Stimulated activated CD4-positive, alpha-beta T cell treated with anti-CD3 and anti-CD28 coated beads, Interleukin-1b, Interleukin-23, amount 100 ng/mL, for 48 hours (primary cell): Measurements from ENCODE around the gene LTB4R2.

Experiments
- DNase-seq: peaks from one replicate; pipeline ENCODE4 v3.0.0-alpha.2; 2020

LTB4R2 gene

GRCh38 chr14:24299255-24300191 lies 10.4 kb upstream of the LTB4R2 start, which contains the start of the genes DHRS1 and NOP9:
DHRS1 (minus strand) TSS chr14:24299780; CDS start chr14:24299106, 674 bp downstream.
NOP9 (plus strand) TSS chr14:24299850; CDS start chr14:24299955, 105 bp downstream.
- peak; percentile 90 for DNase-seq

DNA sequence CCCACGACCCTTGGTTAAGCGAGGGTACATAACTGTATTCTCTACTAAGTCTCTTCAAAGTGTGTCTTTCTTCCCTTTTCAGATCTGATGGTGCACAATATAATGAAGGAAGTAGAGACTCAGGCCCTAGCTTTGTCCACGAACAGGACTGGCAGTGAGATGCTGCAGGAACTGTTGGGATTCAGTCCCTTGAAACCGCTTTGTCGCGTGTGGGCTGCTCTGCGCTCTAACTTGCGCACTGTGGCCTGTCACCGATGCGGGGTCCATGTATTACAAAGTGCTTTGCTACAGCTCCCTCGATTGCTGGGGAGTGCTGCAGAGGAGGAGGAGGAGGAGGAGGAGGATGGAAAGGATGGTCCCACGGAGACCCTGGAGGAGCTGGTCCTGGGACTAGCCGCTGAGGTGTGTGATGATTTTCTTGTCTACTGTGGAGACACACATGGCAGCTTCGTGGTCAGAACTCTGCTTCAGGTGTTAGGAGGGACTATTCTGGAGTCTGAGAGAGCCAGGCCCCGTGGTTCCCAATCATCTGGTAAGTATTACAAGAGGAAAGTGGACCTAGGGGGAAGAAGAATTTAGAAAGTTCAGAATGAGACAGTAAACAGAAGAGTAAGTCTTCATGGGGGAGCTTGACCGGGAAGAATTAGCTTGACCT lies 9.5 kb upstream of the LTB4R2 start:
- no peak for DNase-seq

- no peak for DNase-seq
Measured at GRCh38 chr14:24304019-24304387, 5.9 kb upstream of the LTB4R2 start.

- DNase-seq = no peak
Measured at GRCh38 chr14:24307156-24307574, 2.8 kb upstream of the LTB4R2 start.

GRCh38 chr14:24307575-24308341 lies 2.2 kb upstream of the LTB4R2 start, which contains the start of gene CIDEB:
CIDEB (minus strand) TSS chr14:24307977; CDS start chr14:24307858, 119 bp downstream.
- peak; percentile 57 for DNase-seq

DNA sequence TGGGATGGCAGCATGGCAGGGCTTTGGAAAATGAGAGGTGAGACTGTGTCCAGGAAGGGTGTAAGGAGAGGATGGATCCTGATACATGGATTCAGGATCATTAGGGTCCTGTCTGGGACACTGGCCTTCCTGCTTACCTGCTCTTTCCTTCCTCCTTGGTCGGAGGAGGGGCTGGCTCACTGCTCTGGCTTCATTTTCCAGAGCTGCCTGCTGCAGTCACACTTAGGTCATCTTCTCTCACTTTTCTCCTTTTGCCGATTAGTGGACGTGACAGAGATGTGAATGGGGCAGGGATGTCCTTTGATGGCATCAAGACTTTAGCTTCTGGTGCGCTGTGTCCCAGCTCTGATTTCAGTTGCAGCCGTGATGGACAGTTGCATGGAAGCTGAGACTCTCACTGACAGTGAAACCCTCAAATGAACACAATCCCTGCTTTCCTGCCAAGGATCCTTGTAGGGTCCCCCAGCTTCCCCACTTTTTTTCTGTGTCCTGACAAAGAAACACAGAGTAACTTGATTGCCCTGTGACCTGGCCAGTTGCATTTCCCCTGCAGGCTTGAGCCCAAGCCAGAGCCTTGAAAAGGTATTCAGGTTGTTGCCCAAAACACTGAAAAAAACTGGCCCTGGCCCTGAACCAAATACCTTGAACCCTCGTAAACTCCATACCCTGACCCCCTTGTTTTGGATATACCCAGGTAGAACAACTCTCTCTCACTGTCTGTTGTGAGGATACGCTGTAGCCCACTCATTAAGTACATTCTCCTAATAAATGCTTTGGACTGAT lies 1.4 kb upstream of the LTB4R2 start:
- DNase-seq = no peak

DNA sequence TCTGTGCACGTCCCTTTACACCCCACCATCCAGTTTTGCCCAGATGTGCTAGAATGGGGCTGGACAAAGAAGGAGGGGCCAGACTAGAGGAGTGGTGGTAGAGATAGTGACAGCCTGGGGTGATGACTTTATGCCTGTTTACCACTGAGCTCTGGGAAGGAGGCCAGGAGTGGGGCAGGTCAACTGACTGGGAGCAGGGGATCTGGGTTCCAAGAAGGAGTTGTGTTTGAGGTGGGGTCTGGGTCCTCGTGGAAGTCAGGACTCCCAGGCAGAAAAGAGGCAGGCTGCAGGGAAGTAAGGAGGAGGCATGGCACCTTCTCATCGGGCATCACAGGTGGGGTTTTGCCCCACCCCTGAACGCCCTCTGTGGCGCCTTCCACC lies 315 bp downstream of the LTB4R2 start:
- DNase-seq = no peak

DNA sequence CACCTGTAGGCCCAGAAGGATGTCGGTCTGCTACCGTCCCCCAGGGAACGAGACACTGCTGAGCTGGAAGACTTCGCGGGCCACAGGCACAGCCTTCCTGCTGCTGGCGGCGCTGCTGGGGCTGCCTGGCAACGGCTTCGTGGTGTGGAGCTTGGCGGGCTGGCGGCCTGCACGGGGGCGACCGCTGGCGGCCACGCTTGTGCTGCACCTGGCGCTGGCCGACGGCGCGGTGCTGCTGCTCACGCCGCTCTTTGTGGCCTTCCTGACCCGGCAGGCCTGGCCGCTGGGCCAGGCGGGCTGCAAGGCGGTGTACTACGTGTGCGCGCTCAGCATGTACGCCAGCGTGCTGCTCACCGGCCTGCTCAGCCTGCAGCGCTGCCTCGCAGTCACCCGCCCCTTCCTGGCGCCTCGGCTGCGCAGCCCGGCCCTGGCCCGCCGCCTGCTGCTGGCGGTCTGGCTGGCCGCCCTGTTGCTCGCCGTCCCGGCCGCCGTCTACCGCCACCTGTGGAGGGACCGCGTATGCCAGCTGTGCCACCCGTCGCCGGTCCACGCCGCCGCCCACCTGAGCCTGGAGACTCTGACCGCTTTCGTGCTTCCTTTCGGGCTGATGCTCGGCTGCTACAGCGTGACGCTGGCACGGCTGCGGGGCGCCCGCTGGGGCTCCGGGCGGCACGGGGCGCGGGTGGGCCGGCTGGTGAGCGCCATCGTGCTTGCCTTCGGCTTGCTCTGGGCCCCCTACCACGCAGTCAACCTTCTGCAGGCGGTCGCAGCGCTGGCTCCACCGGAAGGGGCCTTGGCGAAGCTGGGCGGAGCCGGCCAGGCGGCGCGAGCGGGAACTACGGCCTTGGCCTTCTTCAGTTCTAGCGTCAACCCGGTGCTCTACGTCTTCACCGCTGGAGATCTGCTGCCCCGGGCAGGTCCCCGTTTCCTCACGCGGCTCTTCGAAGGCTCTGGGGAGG lies 985 bp downstream of the LTB4R2 start, which contains the start of gene LTB4R:
TSS of gene LTB4R (plus strand) at position 857 of the 959 bp plus-strand sequence. CDS start 4,150 bp downstream, outside the sequence.
- peak; percentile 59 for DNase-seq

- DNase-seq = no peak
Measured at GRCh38 chr14:24311837-24312615, 2.1 kb downstream of the LTB4R2 start.

- DNase-seq = no peak
Measured at GRCh38 chr14:24312736-24313507, 3.0 kb downstream of the LTB4R2 start.

- no peak for DNase-seq
Measured at GRCh38 chr14:24313913-24314312, 4.0 kb downstream of the LTB4R2 start.

- no peak for DNase-seq
Measured at GRCh38 chr14:24314377-24315193, 4.6 kb downstream of the LTB4R2 start.

DNA sequence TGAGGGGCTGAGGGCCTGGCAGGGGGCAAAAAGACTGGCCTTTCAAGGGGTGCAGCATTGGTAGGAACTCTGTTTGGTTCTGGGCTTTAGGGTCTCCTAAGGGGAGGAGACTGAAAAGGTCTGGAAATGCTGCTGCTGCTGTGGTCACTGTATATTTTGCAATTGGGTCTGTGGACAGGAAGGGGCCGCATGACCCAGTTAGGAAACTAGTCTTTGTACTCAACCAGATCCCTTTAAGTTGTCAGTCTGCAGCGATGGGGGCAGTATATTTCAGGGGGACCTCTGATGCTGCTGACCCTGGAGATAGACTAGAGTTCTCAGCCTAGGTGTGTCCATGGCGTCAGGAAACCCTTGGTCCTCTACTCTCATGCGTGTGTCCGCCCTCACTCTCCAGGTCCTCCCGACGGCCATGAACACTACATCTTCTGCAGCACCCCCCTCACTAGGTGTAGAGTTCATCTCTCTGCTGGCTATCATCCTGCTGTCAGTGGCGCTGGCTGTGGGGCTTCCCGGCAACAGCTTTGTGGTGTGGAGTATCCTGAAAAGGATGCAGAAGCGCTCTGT lies 5.4 kb downstream of the LTB4R2 start:
- DNase-seq = no peak

DNA sequence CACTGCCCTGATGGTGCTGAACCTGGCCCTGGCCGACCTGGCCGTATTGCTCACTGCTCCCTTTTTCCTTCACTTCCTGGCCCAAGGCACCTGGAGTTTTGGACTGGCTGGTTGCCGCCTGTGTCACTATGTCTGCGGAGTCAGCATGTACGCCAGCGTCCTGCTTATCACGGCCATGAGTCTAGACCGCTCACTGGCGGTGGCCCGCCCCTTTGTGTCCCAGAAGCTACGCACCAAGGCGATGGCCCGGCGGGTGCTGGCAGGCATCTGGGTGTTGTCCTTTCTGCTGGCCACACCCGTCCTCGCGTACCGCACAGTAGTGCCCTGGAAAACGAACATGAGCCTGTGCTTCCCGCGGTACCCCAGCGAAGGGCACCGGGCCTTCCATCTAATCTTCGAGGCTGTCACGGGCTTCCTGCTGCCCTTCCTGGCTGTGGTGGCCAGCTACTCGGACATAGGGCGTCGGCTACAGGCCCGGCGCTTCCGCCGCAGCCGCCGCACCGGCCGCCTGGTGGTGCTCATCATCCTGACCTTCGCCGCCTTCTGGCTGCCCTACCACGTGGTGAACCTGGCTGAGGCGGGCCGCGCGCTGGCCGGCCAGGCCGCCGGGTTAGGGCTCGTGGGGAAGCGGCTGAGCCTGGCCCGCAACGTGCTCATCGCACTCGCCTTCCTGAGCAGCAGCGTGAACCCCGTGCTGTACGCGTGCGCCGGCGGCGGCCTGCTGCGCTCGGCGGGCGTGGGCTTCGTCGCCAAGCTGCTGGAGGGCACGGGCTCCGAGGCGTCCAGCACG lies 6.1 kb downstream of the LTB4R2 start:
- DNase-seq = no peak

DNA sequence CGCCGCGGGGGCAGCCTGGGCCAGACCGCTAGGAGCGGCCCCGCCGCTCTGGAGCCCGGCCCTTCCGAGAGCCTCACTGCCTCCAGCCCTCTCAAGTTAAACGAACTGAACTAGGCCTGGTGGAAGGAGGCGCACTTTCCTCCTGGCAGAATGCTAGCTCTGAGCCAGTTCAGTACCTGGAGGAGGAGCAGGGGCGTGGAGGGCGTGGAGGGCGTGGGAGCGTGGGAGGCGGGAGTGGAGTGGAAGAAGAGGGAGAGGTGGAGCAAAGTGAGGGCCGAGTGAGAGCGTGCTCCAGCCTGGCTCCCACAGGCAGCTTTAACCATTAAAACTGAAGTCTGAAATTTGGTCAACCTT lies 6.6 kb downstream of the LTB4R2 start:
- no peak for DNase-seq

- no peak for DNase-seq
Measured at GRCh38 chr14:24317141-24317928, 7.4 kb downstream of the LTB4R2 start.
